H1 (cell line): ENCODE results near the gene SPATA13.

Experiments used
- CEBPB ChIP-seq: IDR thresholded peaks from 2 replicates; pipeline ENCODE4 v1.6.1; 2012; ENCODE audit warnings: low read depth, low read length
- EZH2 ChIP-seq: fragments of 200-600 bp; sonication (generic); IDR thresholded peaks from 2 replicates; pipeline ENCODE4 v1.7.1; 2012; ENCODE audit warnings: low read depth, mild to moderate bottlenecking, moderate library complexity, low read length, inconsistent platforms; ENCODE audit not compliant: severe bottlenecking
- FOSL1 ChIP-seq: IDR thresholded peaks from 2 replicates; pipeline ENCODE4 v1.6.1; 2011; ENCODE audit warnings: mild to moderate bottlenecking, low read depth, low read length, moderate library complexity; ENCODE audit not compliant: insufficient read depth
- HDAC2 ChIP-seq, 2 experiments: fragments of 300-600 bp in 1 of 2; sonication (generic) in 1 of 2; IDR thresholded peaks; 2 replicates each; pipeline ENCODE4 v1.6.1; 2011 to 2012; ENCODE audit warnings: low read depth in 2 of 2, low read length in 2 of 2, mild to moderate bottlenecking in 2 of 2, moderate library complexity in 2 of 2, borderline replicate concordance in 1 of 2, inconsistent platforms in 1 of 2
- POLR2A ChIP-seq, 2 experiments: IDR thresholded peaks; 1 replicate in 1 of 2; 2 replicates in 1 of 2; pipeline ENCODE4 v1.6.1; 2011; ENCODE audit warnings: low read depth in 2 of 2, low read length in 2 of 2, mild to moderate bottlenecking in 2 of 2; ENCODE audit errors: control extremely low read depth in 1 of 2
- POLR2AphosphoS5 ChIP-seq: IDR thresholded peaks from 2 replicates; pipeline ENCODE4 v1.6.1; 2011; ENCODE audit warnings: low read depth, low read length
- RXRA ChIP-seq: IDR thresholded peaks from 2 replicates; pipeline ENCODE4 v1.6.1; 2011; ENCODE audit warnings: low read depth, mild to moderate bottlenecking, low read length, moderate library complexity; ENCODE audit not compliant: insufficient read depth
- YY1 ChIP-seq: IDR thresholded peaks from 2 replicates; pipeline ENCODE4 v1.6.1; 2011; ENCODE audit warnings: low read depth, mild to moderate bottlenecking, low read length
- TF ChIP-seq, protein P1 (sequence below), 3 experiments: IDR thresholded peaks; 1 replicate in 2 of 3; 2 replicates in 1 of 3; pipeline versions ENCODE4 v1.5.1 to v1.6.1; 2011; ENCODE audit warnings: low read length in 3 of 3, mild to moderate bottlenecking in 3 of 3, inconsistent platforms in 2 of 3, low read depth in 1 of 3, moderate library complexity in 1 of 3; ENCODE audit not compliant: insufficient read depth in 1 of 3; ENCODE audit errors: control extremely low read depth in 1 of 3
- TF ChIP-seq, protein P2 (sequence below): fragments of 300-600 bp; sonication (generic); IDR thresholded peaks from 2 replicates; pipeline ENCODE4 v1.7.1; 2012; ENCODE audit warnings: low read length, moderate library complexity, mild to moderate bottlenecking, inconsistent platforms; ENCODE audit not compliant: insufficient replicate concordance

DNA sequence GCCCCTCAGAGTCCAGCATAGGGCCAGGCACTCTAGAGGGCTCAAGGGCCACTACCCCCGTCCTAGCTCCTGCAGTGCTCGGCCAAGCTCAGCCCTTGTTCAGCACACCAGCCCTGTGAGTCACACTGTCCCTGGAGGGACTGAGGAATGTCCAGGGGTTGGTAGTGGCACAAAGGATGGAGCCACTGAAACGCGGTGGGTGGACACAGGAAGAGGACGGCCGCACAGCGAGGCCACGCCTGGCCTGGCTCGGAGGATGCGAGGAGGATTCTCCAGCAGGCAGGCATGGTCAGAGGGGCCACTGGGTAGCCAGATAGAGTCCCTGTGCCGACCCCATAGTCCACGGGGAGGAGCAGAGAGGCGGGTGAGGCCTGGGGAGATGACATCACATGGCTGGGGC is 194.6 kb downstream of the SPATA13 start:
- TF ChIP-seq, protein P1, sequence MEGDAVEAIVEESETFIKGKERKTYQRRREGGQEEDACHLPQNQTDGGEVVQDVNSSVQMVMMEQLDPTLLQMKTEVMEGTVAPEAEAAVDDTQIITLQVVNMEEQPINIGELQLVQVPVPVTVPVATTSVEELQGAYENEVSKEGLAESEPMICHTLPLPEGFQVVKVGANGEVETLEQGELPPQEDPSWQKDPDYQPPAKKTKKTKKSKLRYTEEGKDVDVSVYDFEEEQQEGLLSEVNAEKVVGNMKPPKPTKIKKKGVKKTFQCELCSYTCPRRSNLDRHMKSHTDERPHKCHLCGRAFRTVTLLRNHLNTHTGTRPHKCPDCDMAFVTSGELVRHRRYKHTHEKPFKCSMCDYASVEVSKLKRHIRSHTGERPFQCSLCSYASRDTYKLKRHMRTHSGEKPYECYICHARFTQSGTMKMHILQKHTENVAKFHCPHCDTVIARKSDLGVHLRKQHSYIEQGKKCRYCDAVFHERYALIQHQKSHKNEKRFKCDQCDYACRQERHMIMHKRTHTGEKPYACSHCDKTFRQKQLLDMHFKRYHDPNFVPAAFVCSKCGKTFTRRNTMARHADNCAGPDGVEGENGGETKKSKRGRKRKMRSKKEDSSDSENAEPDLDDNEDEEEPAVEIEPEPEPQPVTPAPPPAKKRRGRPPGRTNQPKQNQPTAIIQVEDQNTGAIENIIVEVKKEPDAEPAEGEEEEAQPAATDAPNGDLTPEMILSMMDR (IDR thresholded peaks at IDR 0.05; ENCODE audit: control extremely low read depth in 1 of 3, insufficient read depth in 1 of 3, low read depth in 1 of 3, low read length in 3 of 3) = no peak
- TF ChIP-seq POLR2AphosphoS5 (no peak), FOSL1 (no peak), CEBPB (no peak), HDAC2 (IDR thresholded peaks at IDR 0.05; ENCODE audit: borderline replicate concordance in 1 of 2, low read depth in 2 of 2, low read length in 2 of 2) (no peak), RXRA (no peak), YY1 (no peak), POLR2A (IDR thresholded peaks at IDR 0.05; ENCODE audit: control extremely low read depth in 1 of 2, low read depth in 2 of 2, low read length in 2 of 2) (no peak), EZH2 (no peak)
- TF ChIP-seq, protein P2, sequence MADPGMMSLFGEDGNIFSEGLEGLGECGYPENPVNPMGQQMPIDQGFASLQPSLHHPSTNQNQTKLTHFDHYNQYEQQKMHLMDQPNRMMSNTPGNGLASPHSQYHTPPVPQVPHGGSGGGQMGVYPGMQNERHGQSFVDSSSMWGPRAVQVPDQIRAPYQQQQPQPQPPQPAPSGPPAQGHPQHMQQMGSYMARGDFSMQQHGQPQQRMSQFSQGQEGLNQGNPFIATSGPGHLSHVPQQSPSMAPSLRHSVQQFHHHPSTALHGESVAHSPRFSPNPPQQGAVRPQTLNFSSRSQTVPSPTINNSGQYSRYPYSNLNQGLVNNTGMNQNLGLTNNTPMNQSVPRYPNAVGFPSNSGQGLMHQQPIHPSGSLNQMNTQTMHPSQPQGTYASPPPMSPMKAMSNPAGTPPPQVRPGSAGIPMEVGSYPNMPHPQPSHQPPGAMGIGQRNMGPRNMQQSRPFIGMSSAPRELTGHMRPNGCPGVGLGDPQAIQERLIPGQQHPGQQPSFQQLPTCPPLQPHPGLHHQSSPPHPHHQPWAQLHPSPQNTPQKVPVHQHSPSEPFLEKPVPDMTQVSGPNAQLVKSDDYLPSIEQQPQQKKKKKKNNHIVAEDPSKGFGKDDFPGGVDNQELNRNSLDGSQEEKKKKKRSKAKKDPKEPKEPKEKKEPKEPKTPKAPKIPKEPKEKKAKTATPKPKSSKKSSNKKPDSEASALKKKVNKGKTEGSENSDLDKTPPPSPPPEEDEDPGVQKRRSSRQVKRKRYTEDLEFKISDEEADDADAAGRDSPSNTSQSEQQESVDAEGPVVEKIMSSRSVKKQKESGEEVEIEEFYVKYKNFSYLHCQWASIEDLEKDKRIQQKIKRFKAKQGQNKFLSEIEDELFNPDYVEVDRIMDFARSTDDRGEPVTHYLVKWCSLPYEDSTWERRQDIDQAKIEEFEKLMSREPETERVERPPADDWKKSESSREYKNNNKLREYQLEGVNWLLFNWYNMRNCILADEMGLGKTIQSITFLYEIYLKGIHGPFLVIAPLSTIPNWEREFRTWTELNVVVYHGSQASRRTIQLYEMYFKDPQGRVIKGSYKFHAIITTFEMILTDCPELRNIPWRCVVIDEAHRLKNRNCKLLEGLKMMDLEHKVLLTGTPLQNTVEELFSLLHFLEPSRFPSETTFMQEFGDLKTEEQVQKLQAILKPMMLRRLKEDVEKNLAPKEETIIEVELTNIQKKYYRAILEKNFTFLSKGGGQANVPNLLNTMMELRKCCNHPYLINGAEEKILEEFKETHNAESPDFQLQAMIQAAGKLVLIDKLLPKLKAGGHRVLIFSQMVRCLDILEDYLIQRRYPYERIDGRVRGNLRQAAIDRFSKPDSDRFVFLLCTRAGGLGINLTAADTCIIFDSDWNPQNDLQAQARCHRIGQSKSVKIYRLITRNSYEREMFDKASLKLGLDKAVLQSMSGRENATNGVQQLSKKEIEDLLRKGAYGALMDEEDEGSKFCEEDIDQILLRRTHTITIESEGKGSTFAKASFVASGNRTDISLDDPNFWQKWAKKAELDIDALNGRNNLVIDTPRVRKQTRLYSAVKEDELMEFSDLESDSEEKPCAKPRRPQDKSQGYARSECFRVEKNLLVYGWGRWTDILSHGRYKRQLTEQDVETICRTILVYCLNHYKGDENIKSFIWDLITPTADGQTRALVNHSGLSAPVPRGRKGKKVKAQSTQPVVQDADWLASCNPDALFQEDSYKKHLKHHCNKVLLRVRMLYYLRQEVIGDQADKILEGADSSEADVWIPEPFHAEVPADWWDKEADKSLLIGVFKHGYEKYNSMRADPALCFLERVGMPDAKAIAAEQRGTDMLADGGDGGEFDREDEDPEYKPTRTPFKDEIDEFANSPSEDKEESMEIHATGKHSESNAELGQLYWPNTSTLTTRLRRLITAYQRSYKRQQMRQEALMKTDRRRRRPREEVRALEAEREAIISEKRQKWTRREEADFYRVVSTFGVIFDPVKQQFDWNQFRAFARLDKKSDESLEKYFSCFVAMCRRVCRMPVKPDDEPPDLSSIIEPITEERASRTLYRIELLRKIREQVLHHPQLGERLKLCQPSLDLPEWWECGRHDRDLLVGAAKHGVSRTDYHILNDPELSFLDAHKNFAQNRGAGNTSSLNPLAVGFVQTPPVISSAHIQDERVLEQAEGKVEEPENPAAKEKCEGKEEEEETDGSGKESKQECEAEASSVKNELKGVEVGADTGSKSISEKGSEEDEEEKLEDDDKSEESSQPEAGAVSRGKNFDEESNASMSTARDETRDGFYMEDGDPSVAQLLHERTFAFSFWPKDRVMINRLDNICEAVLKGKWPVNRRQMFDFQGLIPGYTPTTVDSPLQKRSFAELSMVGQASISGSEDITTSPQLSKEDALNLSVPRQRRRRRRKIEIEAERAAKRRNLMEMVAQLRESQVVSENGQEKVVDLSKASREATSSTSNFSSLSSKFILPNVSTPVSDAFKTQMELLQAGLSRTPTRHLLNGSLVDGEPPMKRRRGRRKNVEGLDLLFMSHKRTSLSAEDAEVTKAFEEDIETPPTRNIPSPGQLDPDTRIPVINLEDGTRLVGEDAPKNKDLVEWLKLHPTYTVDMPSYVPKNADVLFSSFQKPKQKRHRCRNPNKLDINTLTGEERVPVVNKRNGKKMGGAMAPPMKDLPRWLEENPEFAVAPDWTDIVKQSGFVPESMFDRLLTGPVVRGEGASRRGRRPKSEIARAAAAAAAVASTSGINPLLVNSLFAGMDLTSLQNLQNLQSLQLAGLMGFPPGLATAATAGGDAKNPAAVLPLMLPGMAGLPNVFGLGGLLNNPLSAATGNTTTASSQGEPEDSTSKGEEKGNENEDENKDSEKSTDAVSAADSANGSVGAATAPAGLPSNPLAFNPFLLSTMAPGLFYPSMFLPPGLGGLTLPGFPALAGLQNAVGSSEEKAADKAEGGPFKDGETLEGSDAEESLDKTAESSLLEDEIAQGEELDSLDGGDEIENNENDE = no peak
